ENCODE data around the gene BMPR1A.

The BMPR1A gene

GRCh38 chr10:86798025-86798424 lies 41.6 kb downstream of the BMPR1A start:
- no peak overlapping the region for H3K27ac ChIP-seq (ENCODE audit: low read length)
- H3K4me3 ChIP-seq (ENCODE audit: low read length), result no peak overlapping the region
- H3K27me3 ChIP-seq (ENCODE audit: low read depth, low read length), result no peaks in the 10 kb centered on the region
- no peak overlapping the region for H3K9ac ChIP-seq (ENCODE audit: low read length)
- H3K4me1 ChIP-seq (ENCODE audit: low read length), result peaks cover 23% of the 10 kb centered on the region
- TF ChIP-seq EZH2phosphoT487 (IDR thresholded peaks at IDR 0.05; ENCODE audit: low read depth), result no peak
- TF ChIP-seq, protein P1, sequence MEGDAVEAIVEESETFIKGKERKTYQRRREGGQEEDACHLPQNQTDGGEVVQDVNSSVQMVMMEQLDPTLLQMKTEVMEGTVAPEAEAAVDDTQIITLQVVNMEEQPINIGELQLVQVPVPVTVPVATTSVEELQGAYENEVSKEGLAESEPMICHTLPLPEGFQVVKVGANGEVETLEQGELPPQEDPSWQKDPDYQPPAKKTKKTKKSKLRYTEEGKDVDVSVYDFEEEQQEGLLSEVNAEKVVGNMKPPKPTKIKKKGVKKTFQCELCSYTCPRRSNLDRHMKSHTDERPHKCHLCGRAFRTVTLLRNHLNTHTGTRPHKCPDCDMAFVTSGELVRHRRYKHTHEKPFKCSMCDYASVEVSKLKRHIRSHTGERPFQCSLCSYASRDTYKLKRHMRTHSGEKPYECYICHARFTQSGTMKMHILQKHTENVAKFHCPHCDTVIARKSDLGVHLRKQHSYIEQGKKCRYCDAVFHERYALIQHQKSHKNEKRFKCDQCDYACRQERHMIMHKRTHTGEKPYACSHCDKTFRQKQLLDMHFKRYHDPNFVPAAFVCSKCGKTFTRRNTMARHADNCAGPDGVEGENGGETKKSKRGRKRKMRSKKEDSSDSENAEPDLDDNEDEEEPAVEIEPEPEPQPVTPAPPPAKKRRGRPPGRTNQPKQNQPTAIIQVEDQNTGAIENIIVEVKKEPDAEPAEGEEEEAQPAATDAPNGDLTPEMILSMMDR (IDR thresholded peaks at IDR 0.05; ENCODE audit: low read depth, low read length), result no peak
- no peak overlapping the region for H3K4me2 ChIP-seq (ENCODE audit: low read length)
- no peak overlapping the region for H2AFZ ChIP-seq (ENCODE audit: low read depth, low read length)
- peaks cover 27% of the 10 kb centered on the region for H4K20me1 ChIP-seq (ENCODE audit: insufficient read depth, low read length)
- peaks cover 11% of the 10 kb centered on the region for H3K79me2 ChIP-seq (ENCODE audit: low read length)
- no peaks in the 10 kb centered on the region for H3K36me3 ChIP-seq (replicated peaks; ENCODE audit: low read depth, low read length)
- no peaks in the 10 kb centered on the region for H3K9me3 ChIP-seq (ENCODE audit: insufficient read depth, low read length)

DNA sequence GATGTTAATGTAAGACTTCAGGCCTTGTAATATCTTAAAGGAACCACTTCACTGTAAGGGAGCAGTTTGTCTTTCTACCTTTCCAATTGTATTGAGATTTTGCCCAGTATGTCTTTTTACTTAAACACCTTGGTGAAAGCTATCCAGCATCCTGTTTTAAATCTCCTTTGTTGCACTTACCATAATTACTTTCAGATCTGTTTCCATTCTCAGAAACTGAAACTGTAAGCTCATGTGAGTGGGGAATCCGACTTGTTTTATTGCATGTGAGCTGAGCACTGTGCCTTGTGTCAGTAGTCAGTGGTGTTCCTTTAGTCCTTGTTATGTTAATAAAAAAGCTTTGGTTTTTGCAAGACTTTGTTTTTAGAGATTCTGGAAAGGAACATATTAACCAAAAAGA lies 42.2 kb downstream of the BMPR1A start:
- H3K9ac ChIP-seq (ENCODE audit: low read length), result no peak overlapping the region
- no peaks in the 10 kb centered on the region for H3K9me3 ChIP-seq (ENCODE audit: insufficient read depth, low read length)
- peaks cover 27% of the 10 kb centered on the region for H4K20me1 ChIP-seq (ENCODE audit: insufficient read depth, low read length)
- H3K4me1 ChIP-seq (ENCODE audit: low read length), result peaks cover 23% of the 10 kb centered on the region
- no peak for TF ChIP-seq EZH2phosphoT487 (IDR thresholded peaks at IDR 0.05; ENCODE audit: low read depth)
- TF ChIP-seq, protein P1 (IDR thresholded peaks at IDR 0.05; ENCODE audit: low read depth, low read length), result no peak
- no peak overlapping the region for H3K27ac ChIP-seq (ENCODE audit: low read length)
- no peak overlapping the region for H3K4me3 ChIP-seq (ENCODE audit: low read length)
- H3K4me2 ChIP-seq (ENCODE audit: low read length), result peak overlapping the region; percentile 49
- H3K79me2 ChIP-seq (ENCODE audit: low read length), result peaks cover 11% of the 10 kb centered on the region
- H3K36me3 ChIP-seq (replicated peaks; ENCODE audit: low read depth, low read length), result no peaks in the 10 kb centered on the region
- H3K27me3 ChIP-seq (ENCODE audit: low read depth, low read length), result no peaks in the 10 kb centered on the region
- H2AFZ ChIP-seq (ENCODE audit: low read depth, low read length), result no peak overlapping the region

DNA sequence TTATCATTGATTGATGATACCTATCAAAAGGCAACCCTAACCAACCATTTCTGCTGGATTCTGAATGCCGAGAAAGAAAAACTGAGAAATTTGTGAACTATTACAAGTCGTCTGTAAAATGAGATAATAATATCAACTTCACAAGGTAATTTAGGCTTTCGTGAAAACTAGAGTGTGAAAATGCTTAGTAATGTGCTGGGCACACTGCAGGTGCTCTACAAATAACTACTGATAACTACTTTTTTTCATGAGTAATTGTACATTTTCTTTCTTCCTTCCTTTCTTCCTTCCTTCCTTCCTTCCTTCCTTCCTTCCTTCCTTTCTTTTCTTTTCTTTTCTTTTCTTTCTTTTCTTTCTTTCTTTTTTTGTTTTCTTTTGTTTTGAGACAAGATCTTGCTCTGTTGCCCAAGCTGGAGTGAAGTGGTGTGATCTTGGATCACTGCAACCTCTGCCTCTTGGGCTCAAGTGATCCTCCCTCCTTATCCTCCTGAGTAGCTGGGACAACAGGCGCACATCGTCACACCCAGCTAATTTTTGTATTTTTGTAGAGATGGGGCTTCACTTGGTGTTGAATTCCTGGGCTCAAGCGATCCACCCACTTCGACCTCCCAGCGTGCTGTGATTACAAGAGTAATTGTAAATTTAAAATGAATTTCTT lies 42.9 kb downstream of the BMPR1A start:
- Histone ChIP-seq H3K4me3 (ENCODE audit: low read length) (no peak overlapping the region), H3K79me2 (ENCODE audit: low read length) (peaks cover 11% of the 10 kb centered on the region)

GRCh38 chr10:86801995-86802394 lies 45.6 kb downstream of the BMPR1A start:
- H3K27ac ChIP-seq (ENCODE audit: low read length), result no peak overlapping the region
- H3K9ac ChIP-seq (ENCODE audit: low read length), result no peak overlapping the region
- H3K79me2 ChIP-seq (ENCODE audit: low read length), result peaks cover 13% of the 10 kb centered on the region

More for the DNA sequence above, 42.9 kb downstream of the BMPR1A start:
- peaks cover 27% of the 10 kb centered on the region for H4K20me1 ChIP-seq (ENCODE audit: insufficient read depth, low read length)
- TF ChIP-seq EZH2phosphoT487 (IDR thresholded peaks at IDR 0.05; ENCODE audit: low read depth), result no peak
- TF ChIP-seq, protein P1 (IDR thresholded peaks at IDR 0.05; ENCODE audit: low read depth, low read length), result no peak
- no peak overlapping the region for H2AFZ ChIP-seq (ENCODE audit: low read depth, low read length)
- H3K36me3 ChIP-seq (replicated peaks; ENCODE audit: low read depth, low read length), result no peaks in the 10 kb centered on the region
- H3K4me1 ChIP-seq (ENCODE audit: low read length), result peaks cover 23% of the 10 kb centered on the region
- no peak overlapping the region for H3K9ac ChIP-seq (ENCODE audit: low read length)
- H3K9me3 ChIP-seq (ENCODE audit: insufficient read depth, low read length), result no peaks in the 10 kb centered on the region
- H3K4me2 ChIP-seq (ENCODE audit: low read length), result peak overlapping the region; percentile 49
- H3K27ac ChIP-seq (ENCODE audit: low read length), result no peak overlapping the region
- H3K27me3 ChIP-seq (ENCODE audit: low read depth, low read length), result no peaks in the 10 kb centered on the region

More at GRCh38 chr10:86801995-86802394, 45.6 kb downstream of the BMPR1A start:
- no peak for TF ChIP-seq EZH2phosphoT487 (IDR thresholded peaks at IDR 0.05; ENCODE audit: low read depth)
- TF ChIP-seq, protein P1 (IDR thresholded peaks at IDR 0.05; ENCODE audit: low read depth, low read length), result no peak
- no peaks in the 10 kb centered on the region for H3K9me3 ChIP-seq (ENCODE audit: insufficient read depth, low read length)
- no peaks in the 10 kb centered on the region for H3K27me3 ChIP-seq (ENCODE audit: low read depth, low read length)
- H3K4me3 ChIP-seq (ENCODE audit: low read length), result no peak overlapping the region
- peaks cover 23% of the 10 kb centered on the region for H3K4me1 ChIP-seq (ENCODE audit: low read length)
- H2AFZ ChIP-seq (ENCODE audit: low read depth, low read length), result no peak overlapping the region
- peaks cover 27% of the 10 kb centered on the region for H4K20me1 ChIP-seq (ENCODE audit: insufficient read depth, low read length)
- peak overlapping the region; percentile 28; the same call in 1 of the 2 replicates for H3K4me2 ChIP-seq (ENCODE audit: low read length)
- no peaks in the 10 kb centered on the region for H3K36me3 ChIP-seq (replicated peaks; ENCODE audit: low read depth, low read length)

Measured in OCI-LY3 (cell line).